Bone marrow (tissue), 2 donors: ENCODE results near the gene PACS1.

Experiments
- DNase-seq, 2 donors: peaks; one replicate each; lab custom pipeline; 2025; lab: John Stamatoyannopoulos, UW

Gene PACS1

GRCh38 chr11:66143264-66143566 is 73.1 kb downstream of the PACS1 start:
- no peak for DNase-seq

DNA sequence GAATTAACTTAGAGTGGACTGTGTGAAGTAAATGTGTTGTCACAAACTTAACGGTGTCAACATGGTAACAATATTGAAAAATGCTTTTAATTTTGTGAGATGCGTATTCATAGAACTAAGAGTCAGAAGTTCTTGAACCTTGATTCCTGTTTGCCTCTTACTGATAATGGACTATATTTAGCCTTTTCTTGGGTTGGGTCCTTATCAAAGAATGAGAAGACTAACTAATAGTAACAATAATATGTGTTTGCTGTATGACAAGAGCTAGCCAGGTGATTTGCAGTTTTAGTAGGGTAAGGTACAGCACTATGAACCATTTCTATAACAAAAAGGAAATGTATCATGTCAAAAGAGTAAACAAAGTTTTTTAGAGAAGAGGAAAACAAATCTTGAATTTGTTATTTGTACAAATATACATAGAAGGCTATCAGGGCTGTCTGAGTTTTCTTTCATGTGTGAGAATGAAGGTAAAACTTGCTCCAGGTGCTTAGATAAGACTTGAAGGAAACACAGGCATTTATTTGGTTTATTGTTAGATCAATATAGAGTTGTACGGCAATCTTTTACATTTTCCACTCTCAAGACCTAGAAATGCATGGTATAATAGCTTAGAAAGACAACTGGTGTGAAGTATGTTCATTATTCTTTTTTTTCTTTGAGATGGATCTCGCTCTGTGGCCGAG is 74.1 kb downstream of the PACS1 start:
- no peak for DNase-seq

- DNase-seq: peak in 1 of 2 donors; percentile 54
These were observed 76.0 kb downstream of the PACS1 start for GRCh38 chr11:66146074-66146473.

DNA sequence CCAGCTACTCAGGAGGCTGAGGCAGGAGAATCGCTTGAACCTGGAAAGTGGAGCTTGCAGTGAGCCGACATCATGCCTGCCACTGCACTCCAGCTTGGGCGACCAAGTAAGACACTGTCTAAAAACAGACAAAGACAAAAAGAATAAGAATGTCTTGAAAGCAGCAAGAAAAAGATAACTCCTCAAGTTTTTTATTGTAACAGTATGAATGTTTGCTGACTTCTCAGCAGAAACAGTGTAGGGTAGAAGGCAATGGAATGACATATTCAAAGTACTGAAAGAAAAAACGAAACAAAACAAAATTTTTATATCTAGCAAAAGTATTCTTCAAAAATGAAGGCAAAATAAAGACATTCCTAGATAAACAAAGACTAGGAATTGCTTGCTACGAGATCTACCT is 76.9 kb downstream of the PACS1 start:
- no peak for DNase-seq

GRCh38 chr11:66150140-66150539 is 80.1 kb downstream of the PACS1 start:
- DNase-seq: peak in 1 of 2 donors; percentile 19

GRCh38 chr11:66150725-66151124 is 80.7 kb downstream of the PACS1 start:
- DNase-seq: no peak

GRCh38 chr11:66151273-66151672 is 81.2 kb downstream of the PACS1 start:
- DNase-seq: no peak

GRCh38 chr11:66154109-66154508 is 84.0 kb downstream of the PACS1 start:
- no peak for DNase-seq

- no peak for DNase-seq
These were observed 85.5 kb downstream of the PACS1 start for GRCh38 chr11:66155387-66156073.

DNA sequence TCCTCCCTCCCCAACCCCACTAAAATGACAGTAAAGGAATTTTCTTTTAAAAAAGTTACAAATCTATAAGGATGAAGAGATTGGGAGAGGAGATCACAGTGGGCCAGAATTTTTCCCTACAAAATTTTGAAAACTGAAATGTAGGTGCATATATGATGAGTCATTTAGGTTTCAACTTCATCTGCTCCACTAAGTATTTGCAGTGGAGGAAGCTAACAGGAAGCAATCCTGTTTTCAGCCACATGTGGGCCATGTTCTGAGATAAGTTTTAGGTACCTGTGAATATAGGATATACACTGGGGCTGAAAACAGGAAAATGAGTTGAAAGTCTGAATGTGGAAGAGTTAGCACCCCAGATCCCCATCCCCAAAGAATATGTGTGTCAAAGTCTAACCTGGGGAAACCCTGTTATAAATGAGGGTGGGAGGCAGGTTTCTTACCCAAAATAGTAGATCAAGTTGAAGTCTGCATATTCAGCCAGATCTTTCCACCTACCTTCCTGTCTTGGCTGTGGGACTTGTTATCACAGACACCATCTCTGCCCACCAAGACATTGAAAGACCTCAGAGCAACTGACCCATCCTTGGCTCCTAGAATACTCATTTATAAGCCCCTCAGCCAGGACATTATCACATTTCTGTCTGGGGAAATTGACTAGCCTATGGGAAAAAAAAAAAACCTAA is 87.3 kb downstream of the PACS1 start:
- no peak for DNase-seq

DNA sequence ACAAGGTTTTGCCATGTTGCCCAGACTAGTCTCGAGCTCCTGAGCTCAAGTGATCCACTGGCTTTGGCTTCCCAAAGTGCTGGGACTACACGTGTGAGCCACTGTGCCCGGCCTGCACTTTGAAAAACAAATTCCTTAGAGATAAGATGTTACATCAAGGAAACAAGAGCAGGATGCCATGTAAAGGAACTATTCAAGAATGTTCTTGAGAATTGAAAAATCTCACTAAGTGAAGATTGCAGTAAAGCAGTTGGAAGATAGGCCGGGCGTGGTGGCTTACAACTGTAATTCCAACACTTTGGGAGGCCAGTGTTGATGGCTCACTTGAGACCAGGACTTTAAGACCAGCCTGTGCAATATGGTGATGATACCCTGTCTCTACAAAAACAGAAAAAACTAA is 88.1 kb downstream of the PACS1 start:
- DNase-seq: no peak

DNA sequence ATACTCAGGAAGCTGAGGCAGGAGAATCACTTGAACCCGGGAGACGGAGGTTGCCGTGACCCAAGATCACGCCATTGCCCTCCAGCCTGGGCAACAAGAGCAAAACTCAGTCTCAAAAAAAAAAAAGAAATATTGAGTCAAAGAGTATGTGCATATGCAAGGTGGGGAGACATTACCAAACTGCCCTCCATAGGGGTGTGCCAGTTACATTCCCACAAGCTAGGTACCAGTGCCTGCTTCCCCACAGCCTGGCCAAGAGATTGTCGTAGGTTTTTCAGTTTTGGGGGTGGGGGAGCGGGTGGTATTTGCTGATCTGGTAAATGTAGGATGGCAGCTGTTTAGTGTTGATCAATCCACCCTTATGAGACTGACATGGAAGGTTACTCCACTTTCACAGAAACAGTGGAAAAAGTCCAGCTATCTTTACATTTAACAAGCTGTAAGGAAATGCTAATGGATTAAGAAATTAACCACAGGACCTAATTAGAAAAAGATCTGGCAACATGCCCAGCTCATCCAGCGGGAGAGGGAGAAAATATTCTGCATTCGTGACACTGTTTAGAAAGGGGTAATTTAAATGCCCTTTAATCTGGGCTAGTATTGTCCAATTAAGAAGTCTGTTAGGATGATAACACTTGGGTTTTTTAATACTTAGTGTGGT is 89.4 kb downstream of the PACS1 start:
- no peak for DNase-seq

DNA sequence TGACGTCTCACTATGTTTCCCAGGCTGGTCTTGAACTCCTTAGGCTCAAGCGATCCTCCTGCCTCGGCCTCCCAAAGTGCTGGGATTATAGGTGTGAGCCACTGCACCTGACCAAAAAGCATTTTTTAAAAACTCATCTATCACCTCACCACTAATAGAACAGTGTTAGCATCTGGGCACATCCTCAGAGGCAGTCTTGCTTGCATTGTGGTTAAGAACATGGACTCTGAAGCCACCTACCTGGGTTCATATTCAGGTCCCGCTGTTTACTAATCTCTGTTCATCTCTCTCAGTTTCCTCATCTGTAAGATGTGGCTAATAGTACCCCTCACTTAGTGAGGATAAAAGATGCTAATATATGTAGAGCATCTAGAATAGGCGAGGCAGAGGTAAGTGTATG is 90.6 kb downstream of the PACS1 start:
- DNase-seq: no peak

GRCh38 chr11:66168289-66168688 is 98.2 kb downstream of the PACS1 start:
- no peak for DNase-seq

DNA sequence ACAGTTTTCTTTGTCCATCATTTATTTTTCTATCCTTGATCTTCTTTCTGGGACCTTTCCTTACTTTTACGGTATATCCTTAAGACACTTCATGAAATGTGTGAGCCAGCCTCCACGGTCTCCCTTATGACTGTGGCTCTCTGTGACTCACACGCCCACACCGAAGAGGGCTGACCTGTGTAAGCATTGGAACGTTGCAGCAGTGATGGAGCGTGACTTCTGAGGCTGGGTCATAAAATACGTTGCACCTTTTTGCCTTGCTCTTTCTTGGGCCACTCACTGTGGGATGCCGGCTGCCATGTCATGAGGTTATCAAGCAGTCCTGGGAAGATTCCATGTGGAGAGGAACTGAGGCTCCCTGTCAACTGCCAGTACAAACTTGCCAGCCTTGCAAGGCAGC is 102.1 kb downstream of the PACS1 start:
- DNase-seq: no peak

- no peak for DNase-seq
These were observed 106.6 kb downstream of the PACS1 start for GRCh38 chr11:66176650-66177049.

- DNase-seq: no peak
These were observed 108.1 kb downstream of the PACS1 start for GRCh38 chr11:66178183-66178582.

GRCh38 chr11:66178871-66179270 is 108.8 kb downstream of the PACS1 start:
- DNase-seq: no peak

- DNase-seq: no peak
These were observed 111.7 kb downstream of the PACS1 start for GRCh38 chr11:66181632-66182315.

GRCh38 chr11:66183494-66184048 is 113.5 kb downstream of the PACS1 start:
- DNase-seq: no peak

DNA sequence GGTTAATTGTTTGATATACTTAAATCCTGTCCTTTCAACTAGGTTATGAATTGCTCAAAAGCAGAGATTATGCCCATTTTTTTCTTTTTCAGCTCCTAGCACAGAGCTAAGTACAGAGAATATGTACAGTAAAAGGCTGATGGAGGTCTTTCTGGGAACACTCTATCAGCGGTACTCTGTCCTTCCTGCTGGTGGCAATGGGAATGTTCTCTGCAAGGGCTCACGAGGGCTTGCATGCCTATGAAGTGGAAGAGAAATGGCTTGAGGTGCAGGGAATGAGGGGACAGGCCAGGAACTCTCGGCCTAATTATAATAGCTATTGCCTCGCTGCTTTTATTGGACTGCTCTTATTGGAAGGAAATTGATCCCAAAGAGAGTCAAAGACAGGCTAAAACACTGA is 114.7 kb downstream of the PACS1 start:
- DNase-seq: no peak

DNA sequence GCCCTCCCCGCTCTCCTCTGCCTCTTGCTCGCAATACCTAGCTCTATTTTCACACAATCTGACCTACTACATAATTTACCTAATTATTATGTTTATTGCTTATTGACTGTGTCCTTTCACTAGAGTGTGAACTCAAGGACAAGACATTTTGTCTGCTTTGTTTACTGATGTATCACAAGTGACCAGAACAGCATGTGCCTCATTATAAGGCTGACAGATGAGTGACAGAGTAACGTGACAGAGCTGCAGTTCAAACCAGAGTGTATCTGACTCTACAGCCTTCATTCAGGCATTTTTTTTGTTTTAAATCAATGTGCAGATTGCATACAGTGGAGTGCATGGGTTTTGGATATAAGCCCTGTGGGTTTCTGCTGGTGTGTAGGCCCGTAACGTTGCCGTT is 116.4 kb downstream of the PACS1 start:
- no peak for DNase-seq
